Kidney (tissue), 22 donors: ENCODE data around the gene TMEM106A. TPM values are rescaled to one million over a fixed set of nuclear protein-coding genes. Genes with fewer than 3 reads are reported as not detected.
A peak's percentile ranks its signal among the peaks of the same experiment; 100 is the strongest.
"Not testable (repeated sequence)": the region's sequence is repeated elsewhere in the genome, so short reads cannot be mapped to it uniquely, and the experiment has no call there.

Experiments
- DNase-seq, 5 donors: peaks; one replicate each; pipeline ENCODE4 v3.0.0-alpha.2; 2013 to 2020
- FAIRE-seq: peaks from 2 replicates; lab custom pipeline; 2012; peaks lifted over from hg19 to GRCh38; lab: Jason Lieb, UNC
- H3K27ac ChIP-seq, 2 donors: one replicate each; pipeline ENCODE4 v1.7.0; 2013; ENCODE audit warnings: low read depth in 2 of 2, low read length in 2 of 2, inconsistent platforms in 1 of 2
- H3K27me3 ChIP-seq: one replicate; pipeline ENCODE4 v1.7.1; 2013; ENCODE audit warnings: low read length, inconsistent platforms; ENCODE audit not compliant: control insufficient read depth, insufficient read depth
- H3K36me3 ChIP-seq, 3 donors: one replicate each; pipeline versions ENCODE4 v1.7.0 to v1.7.1; 2013; ENCODE audit warnings: low read length in 3 of 3, control low read depth in 1 of 3, inconsistent platforms in 1 of 3; ENCODE audit not compliant: insufficient read depth in 3 of 3, control insufficient read depth in 2 of 3
- H3K4me1 ChIP-seq, 3 donors: one replicate each; pipeline versions ENCODE4 v1.7.0 to v1.7.1; 2013; ENCODE audit warnings: low read length in 3 of 3, inconsistent platforms in 1 of 3, low read depth in 1 of 3; ENCODE audit not compliant: control insufficient read depth in 2 of 3, insufficient read depth in 2 of 3
- H3K4me3 ChIP-seq, 3 donors: one replicate each; pipeline versions ENCODE4 v1.7.0 to v1.8.1; 2013; ENCODE audit warnings: low read length in 3 of 3, control low read depth in 1 of 3, inconsistent platforms in 1 of 3
- H3K9ac ChIP-seq, 3 donors: one replicate each; pipeline versions ENCODE4 v1.7.0 to v1.7.1; 2013; ENCODE audit warnings: low read length in 3 of 3, control low read depth in 1 of 3, inconsistent platforms in 1 of 3
- H3K9me3 ChIP-seq, 3 donors: one replicate each; pipeline versions ENCODE4 v1.7.0 to v1.7.1; 2013; ENCODE audit warnings: low read length in 3 of 3, control low read depth in 1 of 3, inconsistent platforms in 1 of 3; ENCODE audit not compliant: control insufficient read depth in 2 of 3, insufficient read depth in 1 of 3
- CTCF ChIP-seq: IDR thresholded peaks from 3 replicates; pipeline ENCODE4 v1.5.1; 2012; ENCODE audit warnings: mild to moderate bottlenecking, moderate library complexity, borderline replicate concordance; ENCODE audit not compliant: insufficient read depth; ENCODE audit errors: extremely low read depth
- intact Hi-C: fragments of 100-400 bp; cut with DNase I; formaldehyde crosslinking; loops from one replicate; pipeline ENCODE4 v1.11.1; 2022
- long read RNA-seq, 10 donors: library from polyadenylated mRNA in 1 of 10; unstranded in 1 of 10; transcript quantifications; one replicate each; pipeline ENCODE4 v2.0.0 and lab custom pipeline, GENCODE V29; 2021 to 2026
- polyA plus RNA-seq: library from polyadenylated mRNA; stranded (reverse); fragments of 350-450 nt; fragmentation: Illumina TruSeq; extraction: RNeasy Lipid Tissue Mini Kit (QIAGEN cat#74804); gene quantifications from one replicate; pipeline ENCODE4 v1.2.3, GENCODE V29; 2014; ENCODE audit warnings: low read depth, low replicate concordance; ENCODE audit not compliant: insufficient read depth
- total RNA-seq: library from RNA; stranded (reverse); fragmentation: NEBNext Ultra II Directional; extraction: Animal tissue kit (Norgen Biotek cat#: 25700); gene quantifications from one replicate; pipeline ENCODE4 v1.2.1, GENCODE V29; 2021
- donor health status: control.
- donor health status: control.
- donor health status: control.
- donor health status: control.
- donor health status: control.
- donor health status: DM: yes; HTN: yes; CAD: no.
- donor health status: Normal renal cell carcinoma (clear cell type).

TMEM106A gene
- 18.1 TPM for total RNA-seq
- polyA plus RNA-seq: 15.7 TPM
- long read RNA-seq, donor 1: 0 reads
- long read RNA-seq, donor 2, partial matches to known transcripts: 0 of 2 reads
- long read RNA-seq, donor 2, other reads (novel, unspliced or antisense): 0 of 2 reads
- long read RNA-seq, donor 3, transcript TMEM106A-208 (9 exons, 3,266 nt): major isoform, 5 of 11 reads
- long read RNA-seq, donor 3, partial matches to known transcripts: 5 of 11 reads
- long read RNA-seq, donor 3, other reads (novel, unspliced or antisense): 0 of 11 reads
- long read RNA-seq, donor 4, partial matches to known transcripts: 0 of 1 reads
- long read RNA-seq, donor 4, other reads (novel, unspliced or antisense): 0 of 1 reads
- long read RNA-seq, donor 5: 0 reads
- long read RNA-seq, donor 6: 0 reads
- long read RNA-seq, donor 7, partial matches to known transcripts: 3 of 4 reads
- long read RNA-seq, donor 7, other reads (novel, unspliced or antisense): 1 of 4 reads
- long read RNA-seq, donor 8, partial matches to known transcripts: 0 of 1 reads
- long read RNA-seq, donor 8, other reads (novel, unspliced or antisense): 0 of 1 reads
- long read RNA-seq, donor 9, partial matches to known transcripts: 0 of 2 reads
- long read RNA-seq, donor 9, other reads (novel, unspliced or antisense): 0 of 2 reads
- long read RNA-seq, donor 10, partial matches to known transcripts: 0 of 1 reads
- long read RNA-seq, donor 10, other reads (novel, unspliced or antisense): 0 of 1 reads

GRCh38 chr17:43211480-43212402, at the start of gene TMEM106A:
TMEM106A (plus strand) TSS chr17:43211875; CDS start chr17:43213042, 1,167 bp downstream.
- H3K4me3 ChIP-seq: peak within 1 kb of the TSS; percentile 80 to 92 (median 88)
- DNase-seq (peak; percentile 81 to 92 (median 86)), FAIRE-seq (no peak)
- H3K27me3 ChIP-seq: no peaks in the 10 kb centered on the region
- intact Hi-C loops: no loop called here
- peak within 1 kb of the TSS; percentile 76 to 96 (median 76) for H3K9ac ChIP-seq
- no peak for TF ChIP-seq CTCF
- no peaks in the 10 kb centered on the region for H3K9me3 ChIP-seq
- H3K36me3 ChIP-seq: peaks cover 2 to 23% (median 11%) of the 10 kb centered on the region in 3 donors
- H3K4me1 ChIP-seq: peaks cover 0 to 21% (median 9%) of the 10 kb centered on the region in 3 donors
- peak within 1 kb of the TSS; percentile 80 to 89 for H3K27ac ChIP-seq

GRCh38 chr17:43165971-43166370, 45.7 kb upstream of the TMEM106A start:
- FAIRE-seq, H3K27ac ChIP-seq, DNase-seq, H3K27me3 ChIP-seq, H3K36me3 ChIP-seq, H3K9me3 ChIP-seq, H3K4me1 ChIP-seq, H3K4me3 ChIP-seq, intact Hi-C loops, H3K9ac ChIP-seq: not testable (repeated sequence)

GRCh38 chr17:43169561-43170139, 42.0 kb upstream of the TMEM106A start:
- H3K4me1 ChIP-seq: peaks cover 0 to 19% (median 9%) of the 10 kb centered on the region in 3 donors
- no peaks in the 10 kb centered on the region for H3K9me3 ChIP-seq
- H3K4me3 ChIP-seq: peak overlapping the region; percentile 74 to 97 (median 88)
- no peaks in the 10 kb centered on the region for H3K27me3 ChIP-seq
- H3K9ac ChIP-seq: peak overlapping the region; percentile 63 to 97 (median 96)
- TF ChIP-seq CTCF: no peak
- FAIRE-seq (no peak), DNase-seq (peak in 4 of 5 donors; percentile 17 to 71 (median 44))
- H3K36me3 ChIP-seq: no peaks in the 10 kb centered on the region
- intact Hi-C loops: no loop called here
- peak overlapping the region; percentile 68 to 89 for H3K27ac ChIP-seq
